ENCODE measurements around the gene GTPBP1. TPM values are rescaled to one million over a fixed set of nuclear protein-coding genes. Genes with fewer than 3 reads are reported as not detected.

The GTPBP1 gene
- total RNA-seq, 1 experiment from 2014 or later: 28.1 TPM

DNA sequence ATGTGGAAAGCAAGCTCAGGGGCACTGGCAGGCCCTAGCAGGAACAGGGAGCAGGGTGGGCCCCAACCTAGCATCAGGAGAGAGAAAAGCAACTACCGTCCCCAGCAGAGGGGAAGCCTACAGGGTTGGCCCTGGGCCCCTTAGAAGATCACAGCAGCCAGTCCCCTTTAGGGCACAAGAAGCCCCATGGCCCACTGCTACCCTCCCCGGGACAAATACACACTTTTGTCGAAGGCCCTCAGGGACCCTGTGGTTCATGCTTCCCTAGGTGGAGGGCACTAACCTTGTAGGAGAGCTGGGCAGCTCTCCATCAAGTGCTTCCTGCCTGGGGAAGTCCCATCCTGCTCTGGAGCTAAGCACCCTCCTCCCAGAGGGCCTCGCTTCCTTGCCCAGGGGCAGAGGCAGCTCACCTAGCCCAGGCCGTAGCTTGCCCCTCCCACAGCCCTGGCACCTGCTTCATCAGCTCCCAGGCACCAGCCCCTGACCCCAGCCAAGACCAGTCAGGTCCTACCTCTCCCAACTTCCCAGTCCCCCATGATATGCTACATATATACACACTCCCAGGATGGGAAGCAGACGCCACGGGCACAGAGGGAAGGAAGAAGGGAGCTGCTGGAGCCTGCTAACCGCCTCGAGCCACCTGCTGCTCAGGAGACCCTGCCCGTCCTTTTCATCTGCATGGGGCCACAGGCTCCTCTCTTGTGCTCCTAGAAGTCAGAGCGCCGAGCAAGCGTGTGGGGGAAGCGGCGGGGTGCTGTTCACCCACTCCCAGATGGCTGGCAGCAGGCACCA lies 29.9 kb downstream of the GTPBP1 start:
- no peaks in the 10 kb centered on the region for H3K27me3 ChIP-seq
- H3K4me3 ChIP-seq: no peak overlapping the region
- peaks cover 44% of the 10 kb centered on the region for H3K36me3 ChIP-seq
- no peak overlapping the region for H3K27ac ChIP-seq
- no peak for DNase-seq
- H3K9me3 ChIP-seq (replicated peaks): no peaks in the 10 kb centered on the region
- no peaks in the 10 kb centered on the region; the same call in 1 of the 2 replicates for H3K4me1 ChIP-seq

DNA sequence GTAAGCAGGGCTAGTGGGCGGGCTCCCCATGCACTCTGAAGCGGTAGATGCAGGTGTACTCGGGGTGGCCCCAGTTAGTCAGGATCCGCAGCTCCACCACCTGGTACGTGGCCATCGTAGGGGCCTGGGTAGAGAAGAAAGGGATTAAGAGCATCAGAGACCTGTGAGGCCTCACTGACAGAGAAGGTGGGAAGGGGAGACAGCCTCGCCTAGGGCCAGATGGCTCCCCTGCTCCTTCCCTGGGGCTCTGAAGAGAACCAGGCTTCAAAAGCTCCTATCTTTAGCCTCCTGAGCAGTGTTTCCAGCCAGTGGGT lies 30.5 kb downstream of the GTPBP1 start:
- Histone ChIP-seq H3K27me3 (no peaks in the 10 kb centered on the region), H3K4me1 (no peaks in the 10 kb centered on the region; the same call in 1 of the 2 replicates), H3K27ac (no peak overlapping the region), H3K4me3 (no peak overlapping the region), H3K9me3 (replicated peaks) (no peaks in the 10 kb centered on the region), H3K36me3 (peaks cover 49% of the 10 kb centered on the region)
- no peak for DNase-seq

DNA sequence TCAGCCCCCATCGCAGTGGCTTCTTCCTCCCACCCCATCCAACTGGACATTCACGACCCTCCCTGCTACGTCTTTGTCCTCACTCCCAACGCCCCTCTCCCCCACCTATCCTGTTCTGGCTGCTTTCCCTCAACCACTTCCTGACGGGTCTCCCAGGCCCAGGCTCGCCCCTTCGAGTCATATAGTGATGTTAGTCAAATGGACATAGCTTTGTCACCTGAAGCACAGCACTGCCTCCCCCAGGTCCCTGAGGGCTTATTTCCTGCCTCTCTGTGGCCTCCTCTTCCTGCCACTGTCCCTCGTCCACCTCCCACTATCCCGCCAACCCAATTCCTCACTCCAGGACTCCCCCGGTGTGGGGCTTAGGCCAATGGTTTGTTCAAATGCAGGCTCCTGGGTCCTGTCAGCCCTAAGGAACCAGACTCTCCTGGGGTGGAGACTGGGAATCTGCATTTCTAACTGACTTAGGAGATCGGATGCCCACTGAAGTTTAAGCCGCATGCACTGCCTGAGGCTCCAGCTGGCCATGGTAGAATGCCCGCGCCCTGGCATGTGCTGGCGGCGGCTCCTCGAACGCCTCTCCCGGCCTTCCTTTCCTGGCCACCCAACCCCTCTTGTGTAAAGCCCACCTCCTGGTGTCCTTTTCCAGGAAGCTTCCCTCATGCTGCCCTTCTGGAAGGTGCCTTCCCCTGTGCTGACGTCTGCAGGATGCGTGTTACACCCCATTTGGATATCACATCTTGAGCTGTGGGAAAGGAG lies 31.7 kb downstream of the GTPBP1 start:
- DNase-seq: no peak
- no peaks in the 10 kb centered on the region; the same call in 1 of the 2 replicates for H3K4me1 ChIP-seq
- H3K27ac ChIP-seq: no peak overlapping the region
- no peaks in the 10 kb centered on the region for H3K27me3 ChIP-seq
- no peaks in the 10 kb centered on the region for H3K9me3 ChIP-seq (replicated peaks)
- peaks cover 50% of the 10 kb centered on the region for H3K36me3 ChIP-seq
- H3K4me3 ChIP-seq: no peak overlapping the region

DNA sequence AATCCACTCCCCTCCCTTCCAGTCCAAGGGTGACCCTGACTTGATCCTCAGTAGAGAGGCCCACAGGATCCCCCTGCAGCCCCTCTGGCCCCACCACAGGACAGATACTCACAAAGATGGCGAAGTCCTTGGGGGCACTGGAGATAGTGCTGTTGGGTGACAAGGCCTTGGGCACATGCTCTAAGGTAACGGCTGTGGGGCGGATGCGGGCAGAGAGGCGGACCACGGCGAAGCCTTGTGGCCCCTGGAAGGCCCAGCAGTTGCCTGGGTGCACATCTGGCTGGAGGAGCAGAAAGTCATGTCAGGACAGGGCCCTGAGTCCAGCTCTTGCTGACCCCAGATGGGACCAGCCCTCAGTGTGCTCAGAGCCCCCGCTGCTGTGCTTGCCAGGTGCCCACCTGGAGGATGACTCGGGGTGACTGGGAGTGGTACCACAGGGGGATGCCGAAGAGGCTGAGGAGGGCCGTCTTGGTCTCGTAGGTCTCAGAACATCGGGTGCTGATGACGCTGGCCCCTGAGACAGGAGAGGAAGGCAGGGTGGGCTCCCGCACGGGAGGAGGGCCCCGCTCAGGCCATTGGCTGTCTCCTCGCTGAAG lies 32.8 kb downstream of the GTPBP1 start:
- DNase-seq: no peak
- Histone ChIP-seq H3K27me3 (no peaks in the 10 kb centered on the region), H3K4me3 (no peak overlapping the region), H3K27ac (no peak overlapping the region), H3K9me3 (replicated peaks) (no peaks in the 10 kb centered on the region), H3K36me3 (peaks cover 59% of the 10 kb centered on the region), H3K4me1 (no peaks in the 10 kb centered on the region; the same call in 1 of the 2 replicates)

DNA sequence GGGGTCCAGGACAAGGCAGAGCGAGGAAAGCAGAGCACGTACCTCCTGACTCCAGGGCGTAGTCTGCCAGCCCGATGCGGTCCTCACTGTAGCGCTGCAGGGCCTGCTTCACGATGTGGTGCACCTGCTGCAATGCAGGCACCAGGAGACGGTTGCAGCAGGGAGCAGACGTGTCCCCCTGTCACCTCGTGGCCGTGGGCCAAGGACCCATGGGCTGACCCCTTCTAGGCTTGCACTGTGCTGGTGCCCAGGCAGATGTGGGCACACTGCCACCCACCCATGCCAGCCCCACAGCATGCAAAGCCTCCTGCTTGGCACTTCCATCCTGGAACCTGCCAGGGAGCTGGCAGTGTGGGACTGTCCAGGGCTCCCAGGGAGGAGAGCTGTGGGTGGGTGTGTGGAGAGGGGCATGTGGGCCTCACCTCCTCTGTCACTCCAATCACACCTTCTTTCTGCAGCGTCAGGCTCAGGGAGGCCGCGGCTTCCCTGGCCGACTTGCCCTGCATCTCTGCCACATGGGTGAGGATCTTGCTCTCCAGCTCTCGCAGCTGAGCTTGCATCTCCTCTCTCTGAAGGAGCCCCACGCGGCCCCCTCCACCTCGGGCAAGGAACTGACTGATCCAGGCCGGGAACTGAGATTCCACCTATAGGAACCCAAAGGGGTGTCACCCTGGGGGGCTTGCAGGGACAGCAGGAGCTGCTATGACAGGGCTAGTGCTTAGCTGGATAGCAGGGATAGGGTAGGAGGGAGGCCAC lies 33.7 kb downstream of the GTPBP1 start:
- no peaks in the 10 kb centered on the region for H3K27me3 ChIP-seq
- H3K27ac ChIP-seq: no peak overlapping the region
- DNase-seq: no peak
- H3K4me1 ChIP-seq: no peaks in the 10 kb centered on the region; the same call in 1 of the 2 replicates
- no peak overlapping the region for H3K4me3 ChIP-seq
- H3K36me3 ChIP-seq: peaks cover 60% of the 10 kb centered on the region
- no peaks in the 10 kb centered on the region for H3K9me3 ChIP-seq (replicated peaks)

DNA sequence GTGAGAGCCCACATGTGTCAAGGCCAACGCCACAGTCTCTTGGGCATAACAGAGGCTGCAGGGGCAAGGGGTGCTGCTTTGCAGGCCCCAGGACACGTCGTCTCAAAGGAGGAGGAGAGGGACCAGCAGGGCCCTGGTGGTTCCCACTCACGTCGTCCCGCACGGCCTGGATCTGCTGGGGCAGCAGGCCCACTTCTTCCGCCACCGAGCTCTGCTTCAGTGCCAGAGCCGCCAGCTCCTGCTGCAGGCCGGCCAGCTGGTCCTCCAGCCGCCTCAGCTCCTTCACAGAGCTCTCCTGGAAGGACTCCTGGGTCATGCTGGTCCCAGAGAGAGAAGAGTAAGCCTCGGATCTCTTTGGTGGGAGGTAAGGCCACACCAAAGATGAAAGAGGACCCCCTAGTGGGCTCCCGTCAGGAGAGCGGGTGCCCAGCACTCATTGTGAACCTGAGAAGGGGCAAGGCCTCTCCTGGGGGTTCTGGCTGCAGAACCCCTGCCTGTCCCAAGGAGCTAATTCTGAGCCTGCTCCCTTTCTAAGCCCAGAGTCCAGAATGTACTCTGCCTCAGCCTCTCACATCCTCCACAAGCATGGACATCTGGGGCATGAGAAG lies 34.5 kb downstream of the GTPBP1 start:
- no peak for DNase-seq
- Histone ChIP-seq H3K4me3 (no peak overlapping the region), H3K27me3 (no peaks in the 10 kb centered on the region), H3K27ac (no peak overlapping the region), H3K4me1 (no peaks in the 10 kb centered on the region), H3K9me3 (replicated peaks) (no peaks in the 10 kb centered on the region), H3K36me3 (peaks cover 68% of the 10 kb centered on the region)

DNA sequence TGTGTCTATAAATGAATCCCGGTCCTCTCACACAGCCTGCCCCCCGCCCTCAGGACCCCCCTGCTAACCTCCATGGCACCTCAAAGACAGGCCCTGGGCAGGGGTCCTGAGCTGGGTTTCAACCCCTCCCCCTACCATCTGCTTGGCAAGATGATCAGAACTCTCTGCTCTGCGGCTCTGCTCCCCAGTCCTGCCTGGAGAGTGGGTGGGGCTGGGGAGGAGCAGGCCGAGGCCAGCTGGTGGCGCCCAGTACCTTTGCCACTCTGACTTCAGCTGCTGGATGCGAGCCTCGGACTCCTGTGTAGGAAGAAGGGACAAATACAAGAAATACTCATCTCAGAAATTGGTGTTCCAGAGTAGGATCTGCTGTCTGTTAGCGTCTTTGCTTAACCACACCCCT lies 35.0 kb downstream of the GTPBP1 start:
- Histone ChIP-seq H3K36me3 (peaks cover 73% of the 10 kb centered on the region), H3K4me1 (no peaks in the 10 kb centered on the region), H3K4me3 (no peak overlapping the region), H3K27me3 (no peaks in the 10 kb centered on the region), H3K9me3 (replicated peaks) (no peaks in the 10 kb centered on the region), H3K27ac (no peak overlapping the region)
- DNase-seq: no peak

DNA sequence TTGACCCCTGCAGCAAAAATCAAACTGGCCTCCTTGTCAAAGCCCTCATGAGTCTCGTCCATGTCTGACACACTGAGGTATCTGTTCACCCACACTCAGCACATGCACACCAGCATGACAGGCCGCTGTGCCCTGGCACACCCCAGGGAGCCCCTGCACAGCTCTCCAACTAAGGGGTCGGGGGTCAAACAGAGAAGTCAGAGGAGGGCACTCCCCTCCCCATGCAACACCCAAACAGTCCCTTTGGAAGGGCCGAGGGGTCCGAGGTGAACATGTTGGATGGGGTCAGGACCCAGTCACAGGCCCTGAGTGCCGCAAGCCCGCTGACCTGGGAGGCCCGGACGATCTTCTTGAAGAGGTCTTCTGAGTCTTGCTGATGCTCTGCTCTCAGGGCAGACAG lies 35.4 kb downstream of the GTPBP1 start:
- DNase-seq: no peak
- no peak overlapping the region for H3K4me3 ChIP-seq
- H3K36me3 ChIP-seq: peaks cover 73% of the 10 kb centered on the region
- H3K9me3 ChIP-seq (replicated peaks): no peaks in the 10 kb centered on the region
- H3K4me1 ChIP-seq: no peaks in the 10 kb centered on the region
- no peak overlapping the region for H3K27ac ChIP-seq
- H3K27me3 ChIP-seq: no peaks in the 10 kb centered on the region

DNA sequence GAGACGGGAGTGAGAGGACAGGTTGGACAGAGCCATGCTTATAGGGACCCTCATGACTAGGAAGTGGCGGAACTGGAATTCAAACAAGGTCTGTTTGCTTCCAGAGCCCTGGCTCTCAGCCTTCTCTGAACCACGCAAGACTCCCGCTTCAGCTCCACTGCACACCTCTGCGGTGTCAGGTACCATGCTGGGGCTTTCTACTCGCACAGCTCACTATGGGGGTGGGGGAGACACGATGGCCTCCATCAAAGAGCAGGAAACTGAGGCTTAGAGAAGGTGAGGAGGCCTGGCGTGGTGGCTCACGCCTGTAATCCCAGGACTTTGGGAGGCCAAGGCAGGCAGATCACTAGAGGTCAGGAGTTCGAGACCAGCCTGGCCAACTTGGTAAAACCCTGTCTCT lies 35.8 kb downstream of the GTPBP1 start:
- no peaks in the 10 kb centered on the region for H3K4me1 ChIP-seq
- H3K27ac ChIP-seq: no peak overlapping the region
- H3K9me3 ChIP-seq (replicated peaks): no peaks in the 10 kb centered on the region
- DNase-seq: no peak
- H3K36me3 ChIP-seq: peaks cover 72% of the 10 kb centered on the region
- no peaks in the 10 kb centered on the region for H3K27me3 ChIP-seq
- no peak overlapping the region for H3K4me3 ChIP-seq

DNA sequence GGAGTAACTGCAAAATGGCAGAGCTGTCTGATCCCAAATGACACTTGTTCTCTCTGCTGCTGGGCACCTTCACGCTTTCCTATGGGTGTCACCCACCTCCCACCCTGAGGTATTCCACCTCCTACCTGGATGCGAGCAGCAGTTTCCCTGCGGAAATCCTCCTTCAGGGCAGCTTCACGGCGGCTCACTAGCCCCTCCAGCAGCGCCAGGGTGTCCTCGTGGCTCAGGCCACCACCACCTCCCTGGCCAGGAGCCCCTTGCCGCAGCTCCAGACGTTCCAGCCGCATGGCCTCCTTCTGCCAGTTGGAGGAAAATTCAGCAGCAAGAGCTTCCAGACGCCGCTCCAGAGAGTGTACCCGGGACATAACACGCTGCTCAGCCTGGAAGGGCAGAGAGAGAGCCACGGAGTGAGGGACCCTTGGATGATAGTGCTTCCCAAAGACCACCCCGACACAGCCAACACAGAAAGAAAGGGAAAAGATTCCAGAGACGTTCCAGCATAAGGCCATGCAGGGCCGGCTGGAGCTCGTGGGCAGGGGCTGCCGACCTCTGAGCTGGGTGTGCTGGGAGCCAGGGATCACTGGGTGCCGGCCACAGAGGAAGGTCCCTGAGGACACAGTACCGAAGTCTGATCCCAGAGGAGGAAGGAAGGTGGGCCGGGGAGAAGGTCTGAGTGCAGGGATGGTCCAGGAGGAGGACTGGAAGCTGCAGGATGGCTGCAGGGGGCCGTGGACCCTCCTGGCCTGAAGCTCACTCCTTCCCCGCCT lies 36.6 kb downstream of the GTPBP1 start:
- no peaks in the 10 kb centered on the region for H3K4me1 ChIP-seq
- no peaks in the 10 kb centered on the region for H3K9me3 ChIP-seq (replicated peaks)
- H3K27ac ChIP-seq: no peak overlapping the region
- H3K4me3 ChIP-seq: no peak overlapping the region
- H3K36me3 ChIP-seq: peaks cover 70% of the 10 kb centered on the region
- DNase-seq: no peak
- no peaks in the 10 kb centered on the region for H3K27me3 ChIP-seq

DNA sequence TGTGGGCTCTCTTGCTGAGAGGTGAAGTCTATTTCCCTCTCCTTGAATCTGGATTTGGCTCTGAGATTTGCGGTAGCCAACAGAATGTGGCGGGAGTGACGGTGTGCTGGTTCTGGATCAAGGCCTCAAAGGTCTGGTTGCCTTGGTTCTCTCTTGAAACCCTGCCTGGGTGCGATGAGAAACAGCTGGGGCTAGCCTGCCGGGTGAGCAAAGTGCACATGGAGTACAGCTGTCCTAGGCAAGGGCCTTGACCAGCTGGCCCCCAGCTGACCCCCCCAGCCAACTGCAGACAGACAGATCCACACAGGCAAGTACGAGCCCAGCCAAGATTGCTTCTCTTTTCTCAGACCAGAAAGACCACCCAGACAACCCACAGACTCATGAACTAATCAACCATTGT lies 39.2 kb downstream of the GTPBP1 start:
- H3K9me3 ChIP-seq (replicated peaks): no peaks in the 10 kb centered on the region
- peaks cover 3% of the 10 kb centered on the region; the same call in 1 of the 2 replicates for H3K4me1 ChIP-seq
- H3K27ac ChIP-seq: peak overlapping the region; percentile 14
- H3K36me3 ChIP-seq: peaks cover 79% of the 10 kb centered on the region
- DNase-seq: peak; percentile 51 to 52
- H3K27me3 ChIP-seq: no peaks in the 10 kb centered on the region
- H3K4me3 ChIP-seq: no peak overlapping the region

DNA sequence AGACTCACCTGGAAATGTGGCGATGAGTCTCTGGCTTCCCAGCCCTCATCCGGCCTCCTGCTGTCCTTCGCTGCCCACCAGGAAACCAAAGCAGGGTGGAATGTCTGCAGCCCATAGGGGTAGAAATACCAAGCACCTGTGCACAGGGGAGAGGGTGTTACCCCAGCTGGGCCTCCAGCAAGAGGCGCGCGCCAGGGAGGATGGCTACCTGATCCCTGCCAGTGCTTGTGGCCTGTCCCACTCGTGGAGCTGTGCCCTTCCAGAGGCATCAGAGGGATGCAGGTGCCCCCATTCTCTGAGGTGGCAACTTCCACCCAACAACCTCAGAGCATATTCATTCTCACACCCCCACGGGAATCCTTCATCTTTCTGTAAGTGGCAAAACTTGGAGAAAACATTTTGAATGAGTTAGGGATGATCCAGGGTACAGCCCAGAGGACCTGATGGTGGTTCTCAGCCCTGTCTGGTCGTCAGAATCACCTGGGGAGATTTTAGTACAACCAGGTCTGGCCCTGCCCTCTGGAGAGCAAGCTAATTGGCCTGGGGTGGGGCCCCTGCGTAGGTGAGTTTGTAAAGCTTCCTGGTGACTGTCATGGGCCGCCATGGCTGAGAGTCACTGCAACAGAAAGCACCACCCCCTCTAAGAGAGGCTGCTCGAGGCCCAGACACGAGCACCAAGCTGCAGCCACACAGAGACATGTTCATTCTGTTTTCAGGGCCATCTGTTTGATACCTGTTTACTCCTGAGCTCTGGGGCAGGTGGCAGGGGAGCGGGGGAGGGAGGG lies 40.1 kb downstream of the GTPBP1 start:
- Histone ChIP-seq H3K27ac (peak overlapping the region; percentile 14), H3K9me3 (replicated peaks) (no peaks in the 10 kb centered on the region), H3K27me3 (no peaks in the 10 kb centered on the region), H3K36me3 (peaks cover 80% of the 10 kb centered on the region), H3K4me3 (no peak overlapping the region), H3K4me1 (peaks cover 11% of the 10 kb centered on the region)
- no peak for DNase-seq

DNA sequence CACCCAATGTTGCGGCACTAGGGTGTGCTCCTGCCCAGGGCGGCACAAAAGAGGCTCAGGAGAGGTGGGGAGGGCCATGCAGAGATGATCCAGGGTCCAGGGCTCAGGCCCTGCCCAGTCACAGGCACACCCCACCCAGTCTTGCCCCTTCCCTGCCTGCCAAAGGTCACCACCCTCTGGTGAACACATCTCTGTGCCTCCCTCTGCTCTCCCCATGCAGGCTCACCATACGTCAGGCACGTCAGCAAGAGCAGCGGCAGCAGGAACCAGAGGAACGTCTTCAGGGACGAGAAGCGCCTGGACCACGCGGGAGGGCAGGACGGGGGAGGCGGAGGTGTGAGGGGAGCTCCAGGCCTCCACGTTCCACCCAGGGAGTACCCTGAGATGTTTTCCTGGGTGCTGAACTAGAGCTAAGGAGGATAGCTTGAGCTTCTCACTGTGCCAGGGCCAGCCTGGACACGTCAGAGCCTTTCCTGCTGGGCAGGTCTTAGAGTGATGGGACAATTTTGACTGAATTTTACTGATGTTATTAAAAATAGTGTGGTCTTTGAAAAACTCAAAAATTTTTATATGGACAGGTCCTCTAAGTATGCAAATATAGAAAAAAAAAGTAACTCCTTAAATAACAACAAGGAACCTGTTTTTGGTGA lies 42.9 kb downstream of the GTPBP1 start:
- Histone ChIP-seq H3K4me3 (no peak overlapping the region), H3K4me1 (peaks cover 30% of the 10 kb centered on the region), H3K9me3 (replicated peaks) (no peaks in the 10 kb centered on the region), H3K27ac (no peak overlapping the region), H3K36me3 (peaks cover 56% of the 10 kb centered on the region), H3K27me3 (no peaks in the 10 kb centered on the region)
- no peak for DNase-seq

All from SJCRH30 (cell line).